ENCODE results near the gene SCNN1B.

SCNN1B gene

GRCh38 chr16:23321206-23321875 lies 19.2 kb downstream of the SCNN1B start:
- DNase-seq = no peak

DNA sequence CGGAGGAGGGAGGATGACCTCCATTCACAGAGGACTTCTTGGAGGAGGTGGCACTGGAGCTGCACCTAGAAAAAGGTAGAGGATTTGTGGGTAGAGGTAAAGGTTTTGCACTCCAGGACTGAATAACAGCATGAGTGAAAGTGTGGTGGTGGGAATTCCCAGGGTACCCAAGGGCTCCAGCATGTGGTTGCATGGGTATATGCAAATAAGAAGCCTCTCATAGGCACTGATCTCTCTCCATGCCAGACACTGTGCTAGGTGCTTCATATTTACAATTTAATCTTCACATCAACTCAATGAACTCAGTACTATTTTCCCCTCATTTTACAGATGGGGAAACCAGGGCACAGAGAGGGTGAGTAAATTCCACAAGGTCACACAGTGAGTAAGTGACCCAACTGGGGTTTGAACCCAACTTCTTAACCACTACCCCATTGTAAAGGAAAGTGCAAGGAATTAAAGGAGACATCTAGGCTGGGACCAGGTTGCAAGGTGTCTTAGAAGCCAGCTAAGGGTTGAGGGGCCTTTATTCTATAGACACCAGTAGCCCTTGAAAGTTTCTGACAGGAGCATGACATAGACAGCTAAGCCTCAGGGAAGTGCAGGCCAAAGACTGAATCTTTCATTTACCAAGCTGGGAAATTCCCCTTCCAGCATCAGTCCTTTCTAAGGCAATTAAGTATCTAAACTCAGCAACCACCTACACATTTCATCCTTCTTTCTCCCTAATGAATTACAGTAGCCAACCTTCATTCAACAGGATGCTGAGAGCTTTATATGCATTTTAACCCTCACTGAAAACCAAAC lies 21.3 kb downstream of the SCNN1B start:
- DNase-seq = no peak

DNA sequence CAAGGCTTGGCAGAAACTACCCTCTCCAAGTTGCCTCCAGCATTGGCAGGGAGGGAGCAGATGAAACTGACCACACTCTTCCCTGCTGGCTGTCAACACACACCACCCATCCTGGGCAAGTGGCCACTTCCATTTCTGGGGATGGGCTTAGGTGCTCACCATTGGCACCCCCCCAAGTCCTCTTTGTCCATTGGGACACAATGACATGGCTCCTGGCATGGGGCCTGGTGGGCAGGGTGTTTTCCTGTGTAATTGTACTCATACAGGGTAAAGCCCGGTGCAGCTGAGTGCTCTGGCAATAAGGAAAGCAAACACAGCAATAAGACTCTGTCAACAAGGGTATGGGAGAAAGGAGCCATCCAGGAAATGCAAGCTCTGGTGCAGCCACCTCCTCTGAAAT lies 22.6 kb downstream of the SCNN1B start:
- DNase-seq = peak; percentile 98

GRCh38 chr16:23327836-23328235 lies 25.7 kb downstream of the SCNN1B start:
- no peak for DNase-seq

GRCh38 chr16:23330161-23330560 lies 28.1 kb downstream of the SCNN1B start:
- no peak for DNase-seq

GRCh38 chr16:23330583-23331249 lies 28.6 kb downstream of the SCNN1B start:
- DNase-seq = no peak

DNA sequence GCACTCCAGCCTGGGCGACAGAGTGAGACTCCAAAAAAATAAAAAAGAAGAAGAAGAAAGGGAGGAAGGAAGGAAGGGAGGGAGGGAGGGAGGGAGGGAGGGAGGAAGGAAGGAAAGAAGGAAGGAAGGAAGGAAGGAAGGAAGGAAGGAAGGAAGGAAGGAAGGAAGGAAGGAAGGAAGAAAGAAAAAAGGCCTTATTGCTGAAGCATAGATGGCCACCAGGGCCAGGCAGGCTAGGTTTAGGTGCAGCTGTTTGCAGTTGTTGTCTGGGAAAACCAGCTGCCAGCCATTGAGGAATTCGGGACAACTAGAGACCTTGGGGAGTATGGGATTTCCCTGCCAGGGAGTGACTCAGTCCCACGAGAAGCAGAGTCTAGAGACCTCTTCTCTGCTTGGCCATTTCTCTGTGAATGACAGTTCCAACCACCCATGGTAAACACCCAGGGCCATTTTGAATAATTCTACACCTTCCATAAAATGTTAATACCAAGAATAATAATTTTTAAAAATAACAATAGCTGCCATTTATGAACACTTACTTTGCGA lies 31.0 kb downstream of the SCNN1B start:
- no peak for DNase-seq

- DNase-seq = no peak
Observed at GRCh38 chr16:23333831-23334456, 31.8 kb downstream of the SCNN1B start.

DNA sequence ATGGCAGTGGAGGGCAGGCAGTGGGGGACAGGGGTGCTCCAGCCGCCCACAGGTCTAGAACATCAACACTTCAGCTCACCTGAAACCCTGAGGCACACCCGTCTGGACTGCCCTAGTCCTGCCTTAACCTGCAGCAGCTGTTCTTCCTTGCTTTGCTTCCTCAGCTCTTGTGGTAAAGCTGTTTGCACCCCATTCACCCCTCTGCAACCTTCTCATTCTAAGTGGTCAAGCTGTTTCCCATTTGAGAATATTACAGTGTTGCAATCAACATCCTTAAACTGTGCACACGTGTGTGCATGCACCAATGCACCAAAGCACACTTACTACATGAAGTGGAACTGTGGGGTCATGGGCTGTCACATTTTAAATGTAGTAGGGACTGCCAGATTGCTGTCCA lies 32.4 kb downstream of the SCNN1B start:
- peak; percentile 13 for DNase-seq

DNA sequence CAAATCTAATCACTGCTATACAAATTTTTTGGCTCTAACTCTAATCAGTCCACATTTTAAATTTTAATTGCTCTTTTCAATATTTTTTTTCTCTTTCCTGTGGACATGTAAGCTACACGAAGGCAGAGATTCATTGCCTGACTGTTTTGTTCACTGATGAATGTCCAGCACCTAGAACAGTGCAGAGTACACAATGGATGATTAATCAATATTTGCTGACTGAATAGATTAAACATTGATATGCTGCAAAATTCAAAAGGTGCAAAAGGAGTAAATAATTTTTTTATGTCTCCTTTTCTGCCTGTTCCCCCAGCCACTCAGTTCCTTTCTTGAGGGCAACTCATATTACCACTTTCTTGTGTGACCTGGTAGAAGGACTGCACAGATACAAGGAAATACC lies 32.8 kb downstream of the SCNN1B start:
- peak; percentile 69 for DNase-seq

- no peak for DNase-seq
Observed at GRCh38 chr16:23337836-23338550, 35.9 kb downstream of the SCNN1B start.

DNA sequence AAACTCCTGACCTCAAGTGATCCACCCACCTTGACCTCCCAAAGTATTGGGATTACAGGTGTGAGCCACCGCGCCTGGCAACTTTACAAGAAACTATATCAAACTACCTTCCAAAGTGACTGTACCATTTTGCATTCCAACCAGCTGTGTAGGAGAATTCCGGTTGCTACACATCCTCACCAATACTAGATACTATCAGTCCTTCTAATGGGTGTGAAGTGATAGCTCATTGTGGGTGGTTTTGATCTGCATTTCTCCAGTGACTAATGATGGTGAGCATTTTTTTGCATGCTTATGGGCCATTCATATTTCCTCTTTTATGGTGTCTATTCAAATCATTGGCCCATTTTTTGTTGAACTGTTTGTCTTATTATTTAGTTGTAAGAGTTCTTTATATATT lies 37.7 kb downstream of the SCNN1B start:
- no peak for DNase-seq

DNA sequence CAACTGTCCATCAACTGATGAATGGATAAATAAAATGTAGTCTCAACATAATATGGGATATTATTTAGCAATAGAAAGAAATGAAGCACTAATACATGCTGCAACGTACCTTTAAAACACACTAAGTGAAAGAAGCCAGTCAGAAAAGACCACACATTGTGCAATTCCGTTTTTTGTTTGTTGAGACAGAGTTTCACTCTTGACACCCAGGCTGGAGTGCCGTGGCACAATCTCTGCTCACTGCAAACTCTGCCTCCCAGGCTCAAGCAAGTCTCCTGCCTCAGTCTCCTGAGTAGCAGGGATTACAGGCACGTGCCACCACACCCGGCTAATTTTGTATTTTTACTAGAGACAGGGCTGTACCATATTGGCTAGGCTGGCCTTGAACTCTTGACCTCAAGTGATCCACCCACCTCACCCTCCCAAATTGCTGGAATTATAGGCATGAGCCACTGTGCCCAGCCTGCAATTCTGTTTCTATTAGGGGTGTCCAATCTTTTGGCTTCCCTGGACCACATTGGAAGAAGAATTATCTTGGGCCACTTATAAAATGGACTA lies 40.1 kb downstream of the SCNN1B start:
- DNase-seq = no peak

- DNase-seq = no peak
Observed at GRCh38 chr16:23343643-23344612, 41.8 kb downstream of the SCNN1B start.

DNA sequence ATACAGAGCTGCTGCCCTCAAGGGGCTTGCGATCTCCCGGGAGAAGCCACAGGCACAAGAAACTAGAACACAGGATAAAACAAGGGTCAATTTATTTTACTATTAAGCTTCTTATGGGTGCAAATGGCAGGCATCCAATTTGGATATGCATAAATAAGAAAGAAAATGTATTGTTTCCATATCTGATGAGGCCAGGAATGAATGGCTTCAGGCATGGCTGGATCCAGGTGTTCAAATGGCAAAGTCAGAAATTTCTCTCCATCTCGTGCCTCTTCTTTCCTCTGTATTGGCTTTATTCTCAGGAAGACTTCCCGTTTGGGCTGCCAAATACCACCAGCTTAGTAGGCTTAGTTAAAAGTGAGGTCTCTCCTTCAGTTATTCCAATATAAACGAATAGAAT lies 43.1 kb downstream of the SCNN1B start:
- no peak for DNase-seq

DNA sequence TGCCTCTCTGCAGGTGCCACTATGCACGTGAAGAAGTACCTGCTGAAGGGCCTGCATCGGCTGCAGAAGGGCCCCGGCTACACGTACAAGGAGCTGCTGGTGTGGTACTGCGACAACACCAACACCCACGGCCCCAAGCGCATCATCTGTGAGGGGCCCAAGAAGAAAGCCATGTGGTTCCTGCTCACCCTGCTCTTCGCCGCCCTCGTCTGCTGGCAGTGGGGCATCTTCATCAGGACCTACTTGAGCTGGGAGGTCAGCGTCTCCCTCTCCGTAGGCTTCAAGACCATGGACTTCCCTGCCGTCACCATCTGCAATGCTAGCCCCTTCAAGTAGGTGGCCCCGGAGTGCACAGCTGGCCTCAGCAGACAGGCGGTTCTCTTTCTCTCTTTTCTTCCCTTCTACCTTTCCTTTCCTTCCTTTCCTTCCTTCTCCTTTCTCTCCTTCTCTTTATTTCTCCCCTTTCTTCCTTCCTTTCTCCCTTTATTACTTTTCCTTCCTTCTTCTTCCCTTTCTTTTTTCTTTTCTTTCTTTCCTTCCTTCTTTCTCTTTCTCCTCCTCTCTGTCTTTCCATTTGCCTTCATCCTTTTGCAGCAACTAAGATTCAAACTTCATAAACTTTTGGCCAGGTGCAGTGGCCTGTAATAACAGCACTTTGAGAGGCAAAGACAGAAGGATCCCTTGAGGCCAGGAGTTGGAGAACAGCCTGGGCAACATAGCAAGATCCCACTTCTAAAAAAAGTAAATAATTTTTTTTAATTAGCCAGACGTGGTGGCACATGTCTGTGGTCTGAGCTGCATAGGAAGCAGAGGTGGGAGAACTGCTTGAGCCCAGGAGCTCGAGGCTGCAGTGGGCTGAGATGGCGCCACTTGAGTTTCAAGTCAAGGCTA lies 46.7 kb downstream of the SCNN1B start:
- DNase-seq = peak; percentile 40

GRCh38 chr16:23351360-23351759 lies 49.3 kb downstream of the SCNN1B start:
- DNase-seq = peak; percentile 26

DNA sequence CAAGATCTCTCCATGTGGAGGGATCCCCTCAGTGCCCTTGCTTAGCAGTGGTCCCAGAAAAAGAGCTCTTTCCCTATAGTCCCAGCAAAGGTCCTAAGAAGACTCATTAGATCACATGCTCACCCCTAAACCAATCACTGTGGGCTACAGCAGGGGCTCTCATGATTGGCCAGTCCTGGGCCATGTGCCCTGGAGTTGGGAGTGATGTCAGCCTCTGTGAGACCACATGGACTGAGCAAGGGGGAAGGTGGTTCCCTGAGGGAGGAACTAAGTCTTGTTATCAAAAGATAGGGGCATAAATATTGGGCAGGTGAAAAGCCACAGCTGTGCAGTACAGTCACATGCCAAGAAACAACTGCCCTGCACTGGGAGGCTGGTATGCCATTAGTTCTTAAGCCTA lies 51.3 kb downstream of the SCNN1B start:
- DNase-seq = no peak

DNA sequence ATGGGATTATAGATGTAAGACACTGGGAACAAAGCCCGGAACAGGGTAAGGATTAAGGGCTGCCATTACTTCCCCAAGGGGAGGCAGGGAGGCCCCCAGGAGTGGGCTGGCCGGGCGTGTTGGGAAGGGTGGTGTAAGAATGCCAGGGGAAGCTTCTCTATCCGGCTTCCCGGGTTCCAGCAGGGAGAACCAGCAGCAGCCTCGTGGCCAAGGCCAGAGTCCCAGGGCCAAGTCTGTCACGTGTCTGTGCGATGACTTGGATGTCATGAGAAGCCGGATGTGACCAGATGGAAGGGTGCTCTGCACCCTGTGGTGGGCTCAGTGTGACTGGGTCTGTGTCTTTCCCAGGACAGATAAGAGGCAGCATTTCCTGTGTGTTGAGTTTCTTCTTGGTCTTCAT lies 52.1 kb downstream of the SCNN1B start:
- DNase-seq = no peak

DNA sequence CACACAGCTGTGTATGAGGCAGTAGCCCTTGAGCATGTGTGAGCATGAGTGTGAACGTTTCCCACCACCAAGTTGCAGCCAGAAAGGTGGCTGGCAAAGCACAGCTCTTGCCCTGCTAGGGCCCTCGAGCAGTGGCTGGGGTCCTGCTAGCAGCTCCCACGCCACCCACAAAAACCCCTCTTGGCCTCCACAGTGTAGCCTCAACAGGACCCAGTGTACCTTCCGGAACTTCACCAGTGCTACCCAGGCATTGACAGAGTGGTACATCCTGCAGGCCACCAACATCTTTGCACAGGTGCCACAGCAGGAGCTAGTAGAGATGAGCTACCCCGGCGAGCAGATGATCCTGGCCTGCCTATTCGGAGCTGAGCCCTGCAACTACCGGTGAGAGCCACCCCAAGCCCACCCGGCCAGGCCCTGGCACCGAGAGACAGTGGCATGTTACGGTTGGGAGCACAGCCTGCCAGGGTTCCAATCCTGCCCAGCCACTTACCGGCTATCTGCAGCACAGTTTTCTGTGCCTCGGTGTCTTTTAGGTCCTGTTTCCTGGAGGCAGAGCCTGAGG lies 53.1 kb downstream of the SCNN1B start:
- no peak for DNase-seq

All from NCI-H146 (cell line).